Esophagus squamous epithelium (tissue), 4 donors: ENCODE results near the gene MAT1A.

Source experiments
- CTCF ChIP-seq, 6 experiments: fragments of 450-650 bp in 4 of 6; fragments of 200-600 bp in 2 of 6; sonication (generic) in 2 of 6; IDR thresholded peaks; one replicate each; pipeline ENCODE4 v1.5.1; 2016 to 2019; ENCODE audit warnings: antibody characterized with exemption in 6 of 6, mild to moderate bottlenecking in 4 of 6, moderate library complexity in 4 of 6
- POLR2A ChIP-seq, 4 donors: fragments of 450-650 bp; IDR thresholded peaks; one replicate each; pipeline ENCODE4 v1.6.1; 2017; ENCODE audit warnings: antibody characterized with exemption in 4 of 4, mild to moderate bottlenecking in 4 of 4, moderate library complexity in 3 of 4

GRCh38 chr10:80270887-80271286 lies 18.6 kb downstream of the MAT1A start:
- TF ChIP-seq CTCF (IDR thresholded peaks at IDR 0.05) (no peak), POLR2A (IDR thresholded peaks at IDR 0.05) (no peak)
